C4-2B (cell line): ENCODE measurements around the gene BLVRB.
"Not testable (repeated sequence)": the region's sequence is repeated elsewhere in the genome, so short reads cannot be mapped to it uniquely, and the experiment has no call there.

ENCODE experiments used
- H3K27ac ChIP-seq: fragments of 450-650 bp; 2 replicates; pipeline ENCODE4 v1.5.1; 2017
- ZFX ChIP-seq: fragments of 450-650 bp; IDR thresholded peaks from 2 replicates; pipeline ENCODE4 v1.6.1; 2017
- TF ChIP-seq, protein P1 (sequence below): fragments of 450-650 bp; conservative IDR thresholded peaks from 2 replicates; pipeline ENCODE4 v1.5.1; 2017; ENCODE audit warnings: mild to moderate bottlenecking

Gene BLVRB

DNA sequence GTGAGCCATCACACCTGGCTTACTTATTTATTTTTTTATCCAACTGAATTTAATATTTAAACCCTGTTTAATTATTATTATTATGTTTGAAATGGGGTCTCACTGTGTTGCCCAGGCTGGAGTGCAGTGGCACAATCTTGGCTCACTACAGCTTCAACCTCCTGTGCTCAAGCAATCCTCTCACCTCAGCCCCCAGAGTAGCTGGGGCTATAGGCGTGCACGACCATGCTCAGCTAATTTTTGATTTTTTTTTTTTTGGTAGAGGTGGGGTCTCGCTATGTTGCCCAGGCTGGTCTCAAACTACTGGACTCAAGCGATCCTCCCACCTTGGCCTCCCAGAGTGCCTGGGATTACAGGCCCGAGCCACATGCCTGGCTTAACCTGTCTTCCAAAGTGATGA lies 33.8 kb upstream of the BLVRB start:
- no peak overlapping the region for H3K27ac ChIP-seq
- no peak for TF ChIP-seq ZFX
- TF ChIP-seq, protein P1, sequence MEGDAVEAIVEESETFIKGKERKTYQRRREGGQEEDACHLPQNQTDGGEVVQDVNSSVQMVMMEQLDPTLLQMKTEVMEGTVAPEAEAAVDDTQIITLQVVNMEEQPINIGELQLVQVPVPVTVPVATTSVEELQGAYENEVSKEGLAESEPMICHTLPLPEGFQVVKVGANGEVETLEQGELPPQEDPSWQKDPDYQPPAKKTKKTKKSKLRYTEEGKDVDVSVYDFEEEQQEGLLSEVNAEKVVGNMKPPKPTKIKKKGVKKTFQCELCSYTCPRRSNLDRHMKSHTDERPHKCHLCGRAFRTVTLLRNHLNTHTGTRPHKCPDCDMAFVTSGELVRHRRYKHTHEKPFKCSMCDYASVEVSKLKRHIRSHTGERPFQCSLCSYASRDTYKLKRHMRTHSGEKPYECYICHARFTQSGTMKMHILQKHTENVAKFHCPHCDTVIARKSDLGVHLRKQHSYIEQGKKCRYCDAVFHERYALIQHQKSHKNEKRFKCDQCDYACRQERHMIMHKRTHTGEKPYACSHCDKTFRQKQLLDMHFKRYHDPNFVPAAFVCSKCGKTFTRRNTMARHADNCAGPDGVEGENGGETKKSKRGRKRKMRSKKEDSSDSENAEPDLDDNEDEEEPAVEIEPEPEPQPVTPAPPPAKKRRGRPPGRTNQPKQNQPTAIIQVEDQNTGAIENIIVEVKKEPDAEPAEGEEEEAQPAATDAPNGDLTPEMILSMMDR: no peak

DNA sequence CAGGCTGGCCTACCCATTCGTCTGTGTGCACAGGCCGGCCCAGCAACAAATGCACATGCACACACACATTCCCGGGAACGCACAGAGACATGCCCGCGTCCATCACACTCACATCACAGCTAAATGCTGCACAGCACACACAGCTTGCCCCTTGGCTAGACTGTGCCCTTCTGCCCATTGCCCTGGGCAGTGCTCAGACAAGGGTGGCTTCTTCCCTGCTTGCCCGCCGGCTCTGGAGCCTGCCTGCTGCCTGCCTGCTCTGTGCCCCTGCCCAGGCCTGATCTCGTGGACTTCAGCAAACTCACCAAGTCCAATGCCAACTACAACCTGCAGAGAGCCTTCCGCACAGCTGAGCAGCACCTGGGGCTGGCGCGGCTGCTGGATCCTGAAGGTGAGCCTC lies 31.7 kb upstream of the BLVRB start:
- no peak for TF ChIP-seq ZFX
- TF ChIP-seq, protein P1: no peak
- H3K27ac ChIP-seq: no peak overlapping the region

DNA sequence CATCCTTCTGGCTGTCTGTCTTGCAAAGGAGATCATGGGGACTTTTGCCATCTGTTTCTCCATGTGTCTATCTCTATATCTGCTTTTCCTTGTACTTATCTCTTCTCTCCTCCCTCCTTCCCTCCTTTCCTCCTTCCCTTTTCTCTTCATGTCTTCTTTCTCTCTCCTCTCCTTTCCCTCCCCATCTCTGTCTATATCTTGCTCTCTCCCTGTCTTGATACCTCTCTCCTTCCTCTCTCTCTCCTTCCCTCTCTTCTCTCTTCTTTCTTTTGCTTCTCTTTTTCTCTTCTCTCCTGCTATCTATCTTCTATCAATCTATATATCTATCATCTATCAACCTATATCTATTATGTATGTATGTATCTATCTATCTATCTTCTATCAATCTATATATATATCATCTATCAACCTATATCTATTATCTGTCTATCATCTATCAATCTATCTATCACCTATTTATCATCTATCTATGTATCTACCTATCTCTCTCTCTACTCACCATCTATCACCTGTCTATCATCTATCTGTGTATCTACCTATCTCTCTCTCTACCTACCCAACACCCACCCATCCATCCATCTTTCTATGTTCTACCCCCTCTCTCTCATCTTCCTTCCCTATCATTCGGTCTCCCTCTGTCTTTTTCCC lies 28.8 kb upstream of the BLVRB start:
- H3K27ac ChIP-seq: no peak overlapping the region
- TF ChIP-seq, protein P1: no peak
- no peak for TF ChIP-seq ZFX

DNA sequence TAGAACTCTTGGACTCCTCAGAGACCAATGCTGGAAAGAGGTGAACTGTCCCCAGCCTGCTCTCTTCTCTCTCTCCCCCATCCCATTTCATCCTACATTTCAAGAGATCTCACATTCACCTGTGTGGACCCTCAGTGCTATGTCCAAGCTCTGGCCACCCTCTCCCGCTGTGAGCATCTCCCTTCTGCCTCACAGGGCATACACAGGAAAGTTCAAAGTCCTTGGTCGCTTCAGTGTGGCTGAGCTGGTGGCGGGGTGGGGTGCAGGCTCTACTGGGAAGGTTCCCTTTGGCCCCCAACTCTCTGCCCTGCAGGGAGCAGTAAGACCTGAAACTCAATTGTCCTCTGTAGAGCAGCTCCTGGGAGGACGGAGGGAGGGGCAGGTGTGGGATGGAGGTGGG lies 28.2 kb upstream of the BLVRB start:
- H3K27ac ChIP-seq: no peak overlapping the region
- TF ChIP-seq, protein P1: no peak
- no peak for TF ChIP-seq ZFX

DNA sequence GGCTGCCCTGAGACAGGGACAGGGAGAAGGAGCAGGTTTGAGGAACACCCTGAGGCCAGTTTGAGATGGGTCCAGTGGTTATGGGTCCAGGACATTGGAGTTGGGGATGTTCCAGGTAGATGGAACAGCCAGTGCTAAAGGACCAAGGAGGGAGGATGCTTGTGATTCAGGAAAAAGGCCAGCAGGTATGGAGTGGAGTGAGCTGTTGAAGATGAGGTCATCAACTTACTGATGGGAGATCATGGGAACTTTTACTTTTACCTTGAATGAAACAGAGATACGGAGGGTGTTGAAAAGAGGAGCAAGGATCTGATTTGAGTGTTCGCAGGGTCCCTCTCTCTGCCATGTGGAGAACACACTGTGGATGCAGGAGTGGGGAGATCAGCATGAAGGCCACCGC lies 26.7 kb upstream of the BLVRB start:
- TF ChIP-seq, protein P1: no peak
- TF ChIP-seq ZFX: no peak
- H3K27ac ChIP-seq: no peak overlapping the region

DNA sequence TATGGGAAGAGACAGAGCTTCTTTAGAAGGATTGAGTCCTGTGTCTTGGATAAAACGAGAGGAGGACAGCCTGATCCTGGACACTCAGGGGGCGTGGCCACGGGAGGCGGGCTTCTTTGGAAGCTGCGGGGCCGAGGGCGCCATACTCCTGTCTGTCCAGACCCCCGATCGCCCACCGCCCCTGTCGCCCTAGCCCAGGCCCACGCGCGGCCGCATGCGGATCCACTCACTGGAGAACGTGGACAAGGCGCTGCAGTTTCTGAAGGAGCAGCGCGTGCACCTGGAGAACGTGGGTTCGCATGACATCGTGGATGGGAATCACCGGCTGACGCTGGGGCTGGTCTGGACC lies 24.3 kb upstream of the BLVRB start:
- H3K27ac ChIP-seq: no peak overlapping the region
- no peak for TF ChIP-seq ZFX
- TF ChIP-seq, protein P1: no peak

DNA sequence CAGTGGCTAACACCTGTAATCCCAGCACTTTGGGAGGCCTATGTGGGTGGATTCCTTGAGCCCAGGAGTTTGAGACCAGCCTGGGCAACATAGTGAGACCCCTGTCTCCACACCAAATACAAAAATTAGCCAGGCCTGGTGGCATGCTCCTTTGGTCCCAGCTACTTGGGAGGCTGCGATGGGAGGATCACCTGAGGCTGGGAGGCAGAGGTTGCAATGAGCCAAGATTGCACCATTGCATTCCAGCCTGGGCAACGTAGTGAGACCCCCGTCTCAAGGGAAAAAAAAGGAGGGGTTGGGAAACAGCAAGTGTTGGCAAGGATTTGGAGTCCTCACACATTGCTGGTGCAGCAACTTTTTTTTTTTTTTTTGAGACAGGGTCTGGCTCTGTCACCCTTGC lies 20.5 kb upstream of the BLVRB start:
- no peak overlapping the region for H3K27ac ChIP-seq
- TF ChIP-seq, protein P1: no peak
- no peak for TF ChIP-seq ZFX

DNA sequence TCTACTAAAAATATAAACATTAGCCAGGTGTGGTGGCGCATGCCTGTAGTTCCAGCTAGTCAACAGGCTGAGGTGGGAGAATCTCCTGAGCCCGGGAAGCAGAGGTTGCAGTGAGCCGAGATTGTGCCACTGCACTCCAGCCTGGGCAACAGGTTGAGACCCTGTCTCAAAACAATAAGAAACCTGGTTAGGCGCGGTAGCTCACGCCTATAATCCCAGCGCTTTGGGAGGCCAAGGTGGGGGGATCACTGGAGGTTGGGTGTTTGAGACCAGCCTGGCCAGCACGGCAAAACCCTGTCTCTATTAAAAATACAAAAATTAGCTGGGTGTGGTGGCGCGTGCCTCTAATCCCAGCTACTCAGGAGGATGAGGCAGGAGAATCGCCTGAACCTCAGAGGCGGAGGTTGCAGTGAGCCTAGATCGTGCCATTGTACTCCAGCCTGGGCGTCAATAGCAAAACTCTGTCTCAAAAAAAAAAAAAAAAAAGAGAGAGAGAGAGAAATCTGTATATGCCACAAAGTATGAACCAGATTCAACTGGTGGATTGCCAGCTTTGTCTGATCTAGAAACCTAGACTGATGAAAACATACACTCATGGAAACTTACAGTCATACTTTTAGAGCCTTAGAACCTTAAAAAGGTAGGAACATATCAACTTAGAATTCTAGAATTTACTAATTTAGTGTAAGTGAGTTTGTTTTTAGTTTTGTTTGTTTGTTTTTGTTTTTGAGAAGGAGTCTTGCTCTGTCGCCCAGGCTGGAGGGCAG lies 10.5 kb upstream of the BLVRB start:
- not testable (repeated sequence) for H3K27ac ChIP-seq
